GM23248 (cell line): ENCODE results near the gene STXBP6.

Experiments
- EZH2 ChIP-seq: fragments of 200-600 bp; sonication (generic); IDR thresholded peaks from 2 replicates; pipeline ENCODE4 v1.6.1; 2018; ENCODE audit warnings: antibody characterized with exemption, mild to moderate bottlenecking; ENCODE audit not compliant: insufficient read depth, poor library complexity, severe bottlenecking
- EZH2phosphoT487 ChIP-seq: fragments of 200-600 bp; sonication (generic); IDR thresholded peaks from 2 replicates; pipeline ENCODE4 v1.6.1; 2018; ENCODE audit warnings: antibody characterized with exemption, moderate library complexity, mild to moderate bottlenecking, low read depth; ENCODE audit not compliant: insufficient read depth

DNA sequence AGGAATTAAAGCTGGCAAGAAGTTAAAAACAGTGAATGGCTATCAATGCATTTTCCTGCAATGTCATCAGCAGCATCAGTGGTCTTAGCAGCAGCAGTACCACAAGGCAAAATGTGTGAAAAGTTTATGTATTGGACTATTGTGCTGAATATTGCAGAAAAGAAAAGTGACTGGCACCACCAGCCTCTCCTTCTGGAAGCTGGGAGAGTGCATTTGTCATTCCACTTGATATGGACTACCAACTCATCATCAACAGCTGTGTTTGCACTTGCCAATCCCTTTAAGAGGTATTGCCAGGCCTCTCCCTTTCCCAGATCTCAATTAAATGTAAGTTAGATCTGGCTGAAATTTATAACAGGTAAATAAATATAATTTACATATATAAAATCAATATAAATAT lies 265.0 kb downstream of the STXBP6 start:
- TF ChIP-seq EZH2 (no peak), EZH2phosphoT487 (no peak)
